GM18499 (cell line): Measurements from ENCODE around the gene EIF1.

ENCODE experiments used
- ATAC-seq: cut with Tn5 transposase; IDR thresholded peaks from one replicate; pipeline ENCODE4 v1.9.1; 2021; ENCODE audit warnings: moderate number of reproducible peaks; ENCODE audit not compliant: insufficient read depth, unreplicated experiment

EIF1 gene

DNA sequence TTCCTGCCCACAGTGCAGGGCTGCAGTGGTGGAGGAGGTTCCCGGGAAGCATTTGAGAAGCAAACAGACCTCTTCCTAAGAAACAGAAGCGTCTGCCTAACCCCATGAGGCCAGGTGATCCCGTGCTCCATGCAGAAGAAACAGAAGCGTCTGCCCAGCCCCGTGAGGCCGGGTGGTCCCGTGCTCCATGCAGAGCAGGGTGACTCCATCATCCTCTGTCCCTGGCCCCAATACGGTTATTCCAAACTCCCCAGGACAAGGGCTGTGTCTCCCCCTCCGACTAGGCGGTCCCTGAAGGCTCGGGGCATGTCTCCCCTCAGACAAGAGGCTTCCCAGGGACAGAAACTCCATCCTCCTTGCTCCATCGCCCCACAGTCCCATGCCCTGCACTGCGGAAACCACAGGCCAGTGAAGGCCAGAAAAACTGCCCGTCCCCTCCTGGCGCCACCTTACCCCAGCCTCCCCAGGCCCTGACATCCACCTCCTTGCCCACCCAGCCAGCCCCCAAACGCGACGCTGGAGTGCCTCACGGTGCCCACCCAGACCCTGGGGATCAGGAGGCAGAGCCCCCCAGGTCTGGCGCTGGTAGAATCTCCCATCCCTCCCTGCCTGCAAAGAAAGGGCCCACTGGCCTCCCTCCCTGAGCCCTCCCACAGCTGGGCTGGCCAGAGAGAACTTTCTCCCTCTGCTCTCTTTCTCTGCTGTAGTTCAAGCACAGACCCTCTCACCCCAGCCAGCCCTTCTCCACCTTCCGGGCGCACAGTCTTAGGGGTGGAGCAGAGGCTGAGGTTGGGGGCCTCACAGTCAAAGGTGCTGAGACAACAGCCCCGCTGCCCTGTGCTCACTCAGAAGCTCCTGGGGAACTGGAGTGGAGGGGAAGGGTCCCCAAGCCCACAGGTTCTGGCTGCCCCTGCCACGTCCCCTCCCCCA lies 33.7 kb upstream of the EIF1 start:
- ATAC-seq, result no peak

GRCh38 chr17:41655611-41656111 lies 33.0 kb upstream of the EIF1 start:
- ATAC-seq, result no peak

DNA sequence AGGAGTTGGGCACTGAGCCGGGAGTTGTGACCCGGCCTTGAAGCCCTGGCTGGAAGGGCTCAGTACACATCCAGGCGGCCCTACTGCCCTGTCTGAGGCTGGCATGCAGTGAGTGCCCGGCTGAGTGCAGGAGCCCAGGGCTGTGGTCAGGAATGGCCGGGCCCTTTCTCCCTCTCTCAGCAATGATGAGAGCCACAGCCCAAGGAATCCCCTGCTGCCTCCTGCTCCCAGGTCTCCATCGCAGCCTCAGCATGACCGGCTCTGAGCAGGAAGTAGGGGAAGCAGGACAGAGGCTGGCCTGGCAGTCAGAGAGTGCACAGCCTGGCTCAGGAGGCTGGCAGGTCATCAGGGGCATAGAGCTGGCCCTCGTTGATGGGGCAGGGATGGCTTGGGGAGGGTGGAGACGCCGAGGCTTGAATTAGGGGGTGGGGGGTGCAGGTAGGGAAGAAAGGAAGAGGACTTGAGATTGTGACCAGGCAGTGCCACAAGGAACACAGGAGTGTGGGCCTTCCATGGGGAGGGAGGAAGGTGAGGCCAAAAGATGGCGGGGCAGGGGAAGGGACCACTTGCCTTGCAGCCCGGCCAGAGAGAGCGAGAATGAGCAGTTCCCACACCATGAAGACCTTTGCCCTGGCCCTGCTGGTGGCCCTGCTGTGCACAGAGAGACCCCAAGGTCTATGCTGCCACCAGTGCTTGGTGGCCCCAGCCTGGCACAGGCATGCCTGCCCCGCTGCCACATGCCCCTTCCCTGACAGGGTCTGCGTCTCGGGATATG lies 32.2 kb upstream of the EIF1 start:
- no peak for ATAC-seq

- ATAC-seq, result no peak
These were observed 31.4 kb upstream of the EIF1 start for GRCh38 chr17:41657176-41657754.

- ATAC-seq, result no peak
These were observed 30.7 kb upstream of the EIF1 start for GRCh38 chr17:41657936-41658335.

DNA sequence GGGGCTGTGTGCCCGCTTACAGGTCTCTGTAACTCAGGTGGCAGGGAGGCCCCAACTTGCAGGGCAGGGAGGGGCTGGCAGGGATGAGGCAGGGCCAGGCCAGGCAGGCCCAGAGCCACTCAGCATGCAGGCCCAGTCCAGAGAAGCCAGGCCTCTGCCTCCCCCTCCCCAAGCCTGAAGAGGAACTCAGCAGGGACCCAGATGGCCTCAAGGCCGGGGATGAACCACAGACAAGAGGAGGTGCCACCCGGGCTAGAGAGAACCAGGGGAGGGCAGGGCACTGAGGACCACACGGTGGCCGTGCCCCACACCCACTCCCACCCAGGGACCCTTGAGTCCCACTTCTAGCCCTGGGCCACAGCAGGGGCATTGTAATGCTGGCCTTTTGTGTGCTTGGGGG lies 29.8 kb upstream of the EIF1 start:
- no peak for ATAC-seq

DNA sequence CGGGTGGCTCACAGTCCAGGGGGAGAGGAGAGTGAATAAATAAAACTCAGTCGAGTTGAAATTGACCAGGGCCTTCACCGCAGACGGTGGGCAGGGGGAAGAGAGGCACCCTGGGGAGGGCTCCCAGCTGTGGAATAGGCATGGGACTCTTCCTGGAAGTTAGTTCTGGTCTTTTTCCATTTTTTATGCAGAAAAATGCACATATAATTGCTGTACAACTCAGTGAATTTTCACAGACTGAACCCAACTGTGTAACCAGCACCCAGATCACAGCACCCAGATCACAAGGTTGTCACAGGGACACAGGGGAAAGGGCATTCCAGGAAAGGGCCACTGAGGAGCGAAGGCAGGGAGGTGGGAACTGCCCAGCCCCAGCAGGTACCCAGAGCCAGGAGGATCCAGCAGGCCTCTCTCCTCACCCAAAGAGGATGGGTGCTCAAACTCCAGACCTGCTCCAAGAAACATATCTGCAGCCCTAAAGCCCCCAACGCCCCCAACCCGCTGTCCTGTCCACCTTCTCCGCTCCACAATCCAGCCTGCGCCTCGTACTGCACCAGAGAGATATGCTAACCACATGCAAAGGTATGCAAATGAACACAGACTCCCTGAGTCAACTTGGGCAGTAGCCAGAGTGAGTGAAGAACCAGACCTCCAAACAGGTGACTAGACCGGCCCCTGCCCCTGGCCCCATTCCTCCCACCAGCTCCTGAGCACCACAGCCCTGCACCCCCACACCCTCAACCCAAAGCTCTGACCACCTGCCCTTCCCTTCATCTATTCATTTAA lies 29.1 kb upstream of the EIF1 start:
- no peak for ATAC-seq

DNA sequence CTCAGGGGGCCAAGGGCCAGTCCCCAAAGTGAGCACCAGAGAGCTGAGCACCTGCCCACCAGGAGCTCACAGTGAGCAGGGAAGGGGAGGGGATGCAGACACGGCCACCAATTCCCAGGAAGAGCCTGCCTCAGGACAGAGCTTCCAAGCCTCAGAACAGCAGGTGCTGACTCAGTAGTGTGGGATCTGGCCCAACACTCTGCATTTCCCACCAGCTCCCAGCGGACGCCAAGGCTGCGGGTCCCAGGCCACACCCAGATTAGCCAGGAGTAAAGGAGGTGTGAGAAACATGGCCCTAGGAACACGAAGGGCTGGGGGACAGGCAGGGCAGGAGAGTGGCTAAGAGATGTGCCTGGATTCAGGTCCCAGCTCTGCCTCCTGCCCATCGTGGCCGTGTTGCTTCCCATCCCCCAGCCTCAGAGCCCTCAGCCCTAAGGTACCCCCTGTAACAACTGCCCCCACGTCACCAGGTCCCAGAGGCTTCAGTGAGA lies 28.4 kb upstream of the EIF1 start:
- ATAC-seq, result no peak

- no peak for ATAC-seq
These were observed 25.1 kb upstream of the EIF1 start for GRCh38 chr17:41663451-41664171.

- no peak for ATAC-seq
These were observed 24.6 kb upstream of the EIF1 start for GRCh38 chr17:41664172-41664457.

DNA sequence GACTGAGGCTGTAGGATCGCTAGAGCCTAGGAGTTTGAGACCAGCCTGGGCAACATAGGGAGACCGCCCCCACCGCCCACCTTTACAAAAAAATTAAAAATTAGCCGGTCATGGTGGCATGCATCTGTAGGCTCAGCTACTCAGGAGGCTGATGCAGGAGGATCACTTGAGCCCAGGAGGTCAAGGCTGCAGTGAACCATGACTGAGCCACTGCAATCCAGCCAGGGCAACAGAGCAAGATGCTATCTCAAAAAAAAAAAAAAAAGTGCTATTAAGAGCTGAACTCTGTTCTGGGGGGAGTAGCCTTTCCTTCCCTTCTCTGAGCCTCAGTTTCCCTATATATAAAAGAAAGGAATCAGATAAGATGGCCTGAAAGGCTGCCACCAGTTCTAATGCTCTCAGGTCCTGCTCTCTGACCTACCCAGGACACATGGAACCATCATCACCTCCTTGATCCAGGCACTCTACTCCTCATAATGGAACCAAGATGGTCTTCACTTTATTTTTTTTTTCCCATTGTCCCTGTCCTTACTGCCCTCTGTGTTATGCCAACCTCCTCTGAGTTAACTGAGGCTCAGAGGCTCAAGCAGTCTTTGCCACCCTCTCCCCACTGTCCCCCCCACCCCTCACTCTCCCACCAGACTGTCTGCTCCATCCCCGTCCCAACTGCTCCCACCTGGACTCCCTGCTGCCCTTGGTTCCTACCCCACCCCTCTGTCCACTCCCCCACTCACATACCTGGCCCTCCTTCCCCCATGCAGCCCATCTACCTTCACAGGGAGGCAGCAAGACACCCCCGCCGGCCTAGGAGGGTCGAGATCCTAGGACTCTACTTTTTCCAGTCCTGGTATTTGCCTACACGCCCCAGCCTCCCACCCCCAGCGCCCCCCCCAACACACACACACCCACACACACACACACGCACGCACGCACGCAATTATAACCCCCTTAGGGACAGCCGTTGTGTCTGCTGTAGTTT lies 23.8 kb upstream of the EIF1 start:
- no peak for ATAC-seq

DNA sequence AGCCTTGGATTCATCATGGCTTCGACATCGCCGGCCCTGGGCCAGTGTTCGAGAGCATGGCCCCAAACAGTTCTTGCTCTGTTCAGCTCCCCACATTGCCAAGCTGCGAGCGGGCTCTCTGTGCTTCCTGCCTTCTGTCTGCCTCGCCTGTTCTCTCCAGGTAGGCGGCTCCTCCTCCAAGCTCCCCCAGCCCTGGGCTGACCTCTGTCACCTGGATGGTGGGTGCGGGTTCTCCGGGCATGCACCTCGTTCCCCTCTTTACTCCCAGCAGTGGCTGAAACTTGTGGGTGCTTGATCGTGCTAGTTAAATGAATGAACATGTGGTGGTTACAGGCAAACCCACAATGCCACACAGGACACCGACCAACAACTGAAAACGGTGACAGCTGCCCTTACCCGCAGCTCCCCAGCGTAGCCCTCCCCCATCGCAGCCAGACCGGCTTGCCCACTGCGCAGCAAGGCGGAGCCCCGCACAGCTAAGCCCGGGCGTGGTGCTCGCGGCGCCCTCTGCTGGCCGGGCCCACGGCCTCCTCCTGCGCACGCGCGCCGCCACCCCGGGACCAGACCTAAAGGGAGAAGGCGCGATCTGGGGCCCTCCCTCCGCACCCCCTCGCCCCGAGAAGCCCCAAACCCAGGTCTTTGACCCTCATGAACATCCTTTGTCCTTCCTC lies 23.0 kb upstream of the EIF1 start:
- no peak for ATAC-seq

DNA sequence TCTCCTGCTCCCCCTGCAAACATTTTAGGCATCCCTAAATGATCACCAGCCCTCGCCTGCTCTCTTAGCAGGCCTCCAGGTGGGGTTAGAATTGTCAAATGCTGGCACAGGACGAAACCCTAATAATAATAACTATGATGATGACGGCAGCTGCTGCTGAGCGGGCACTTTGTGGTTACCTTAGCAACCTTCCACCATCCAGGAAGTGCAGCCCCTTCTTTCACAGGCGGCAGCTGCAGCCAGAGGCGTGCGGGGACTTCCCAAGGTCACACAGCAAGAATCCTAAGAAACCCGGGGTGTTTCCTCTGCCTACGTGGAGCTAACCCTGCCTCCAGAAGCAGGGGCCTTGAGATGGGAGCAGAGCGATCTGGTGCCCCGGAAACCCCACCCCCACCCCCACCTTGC lies 22.4 kb upstream of the EIF1 start:
- no peak for ATAC-seq

- peak; percentile 41 for ATAC-seq
These were observed 21.9 kb upstream of the EIF1 start for GRCh38 chr17:41666708-41667279.

DNA sequence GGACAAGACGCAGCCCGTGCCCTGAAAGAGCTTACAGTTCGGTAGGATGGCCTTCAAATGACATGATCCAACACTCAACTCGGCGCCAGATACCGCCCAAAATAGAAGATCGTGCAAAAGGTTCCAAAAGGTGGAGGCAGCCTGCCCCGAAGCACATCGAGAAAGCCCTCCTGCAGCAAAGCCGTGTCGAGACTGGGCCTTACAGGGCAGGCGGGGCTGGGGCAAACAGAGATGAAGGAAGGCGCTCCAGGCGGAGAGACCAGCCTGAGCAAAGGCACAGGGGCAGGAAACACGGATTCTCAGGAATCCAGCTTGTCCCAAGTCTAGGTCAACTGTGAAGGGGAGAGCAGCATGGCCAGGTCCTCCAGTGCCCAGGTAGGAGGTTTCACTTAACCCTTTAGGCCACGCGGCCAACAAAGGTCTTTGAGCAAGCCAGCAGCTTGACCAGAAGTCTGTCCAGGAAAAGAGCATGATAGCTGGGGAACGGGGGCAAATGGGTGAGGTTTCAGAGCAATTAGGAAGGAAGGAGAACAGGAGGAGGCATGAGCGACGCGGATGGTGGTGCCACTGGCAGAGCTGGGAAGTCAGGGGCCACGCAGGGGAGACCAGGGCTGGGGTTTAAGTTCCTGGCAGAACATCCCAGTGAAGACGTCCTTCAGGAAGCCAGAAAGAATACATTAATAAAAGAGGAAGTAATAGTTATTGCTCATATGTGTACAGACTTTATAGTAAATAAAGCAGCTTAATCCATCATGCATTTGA lies 21.2 kb upstream of the EIF1 start:
- no peak for ATAC-seq

- no peak for ATAC-seq
These were observed 16.5 kb upstream of the EIF1 start for GRCh38 chr17:41672153-41672552.
